GM10248 (cell line): ENCODE data around the gene OR13J1.
"Not testable (repeated sequence)": the region's sequence is repeated elsewhere in the genome, so short reads cannot be mapped to it uniquely, and the experiment has no call there.

Source experiments
- CTCF ChIA-PET: fragments of 300-600 bp; sonication (Branson Sonifier 250); formaldehyde crosslinking; extraction: SDS; loops from one replicate; lab custom pipeline; 2021; ENCODE audit warnings: antibody characterized with exemption; lab: Yijun Ruan, JAX
- POLR2A ChIA-PET: fragments of 350-650 bp; sonication (Branson Sonifier 250); formaldehyde crosslinking; extraction: SDS; loops from one replicate; lab custom pipeline; 2020; ENCODE audit warnings: antibody characterized with exemption; lab: Yijun Ruan, JAX
- DNase-seq: peaks from one replicate; pipeline ENCODE4 v3.0.0; 2012; ENCODE audit errors: extremely low spot score
- CTCF ChIP-seq: IDR thresholded peaks from 2 replicates; pipeline ENCODE4 v1.5.1; 2012; ENCODE audit warnings: mild to moderate bottlenecking, low read depth; ENCODE audit errors: extremely low read depth, missing control alignments, control extremely low read depth

The OR13J1 gene

DNA sequence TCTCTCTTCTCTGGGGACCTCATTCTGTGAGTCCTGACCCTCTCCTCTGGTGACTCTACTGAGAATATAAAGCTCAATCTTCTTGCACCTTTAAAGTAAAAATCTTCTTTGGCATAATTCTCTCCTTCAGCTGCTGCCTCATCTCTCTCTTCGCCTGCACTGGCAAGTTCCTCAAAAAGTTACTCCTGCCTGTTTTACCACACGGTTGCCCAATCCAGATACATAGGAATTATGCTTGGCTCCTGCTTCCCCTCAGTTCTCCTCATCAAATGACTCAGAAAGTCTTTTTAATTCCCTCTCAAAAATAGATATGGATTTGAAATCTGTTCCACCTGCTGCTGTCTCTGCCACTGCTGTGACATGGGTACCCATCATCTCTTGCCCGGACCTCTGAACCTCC lies 21.4 kb upstream of the OR13J1 start:
- ChIA-PET POLR2A (interaction anchor here (0.6 kb wide), 1 partner anchor 60 kb away, joined by 3 read pairs; no protein-coding TSS in a partner anchor), CTCF (interaction anchor here (0.9 to 2.3 kb wide), 6 partner anchors 9 to 101 kb away, joined by 3 to 12 read pairs (median 4); partner anchors contain the start of genes FAM221B and TMEM8B)
- no peak for DNase-seq
- no peak for TF ChIP-seq CTCF

DNA sequence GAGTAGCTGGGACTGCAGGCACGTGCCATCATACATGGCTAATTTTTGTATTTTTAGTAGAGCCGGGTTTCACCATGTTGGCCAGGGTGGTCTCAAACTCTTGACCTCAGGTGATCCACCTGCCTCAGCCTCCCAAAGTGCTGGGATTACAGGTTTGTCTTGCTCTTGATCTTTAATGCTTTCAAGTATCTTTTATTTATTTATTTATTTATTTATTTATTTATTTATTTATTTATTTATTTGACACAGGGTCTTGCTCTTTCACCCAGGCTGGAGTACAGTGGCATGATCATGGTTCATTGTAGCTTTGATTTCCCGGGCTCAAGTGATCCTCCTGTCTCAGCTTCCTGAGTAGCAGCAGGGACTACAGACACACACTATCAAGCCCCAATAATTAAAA lies 14.7 kb upstream of the OR13J1 start:
- POLR2A ChIA-PET, DNase-seq: not testable (repeated sequence)
- CTCF ChIA-PET, result interaction anchor here (0.7 to 2.2 kb wide), 2 partner anchors 9 to 59 kb away, joined by 3 to 11 read pairs; no protein-coding TSS in a partner anchor

DNA sequence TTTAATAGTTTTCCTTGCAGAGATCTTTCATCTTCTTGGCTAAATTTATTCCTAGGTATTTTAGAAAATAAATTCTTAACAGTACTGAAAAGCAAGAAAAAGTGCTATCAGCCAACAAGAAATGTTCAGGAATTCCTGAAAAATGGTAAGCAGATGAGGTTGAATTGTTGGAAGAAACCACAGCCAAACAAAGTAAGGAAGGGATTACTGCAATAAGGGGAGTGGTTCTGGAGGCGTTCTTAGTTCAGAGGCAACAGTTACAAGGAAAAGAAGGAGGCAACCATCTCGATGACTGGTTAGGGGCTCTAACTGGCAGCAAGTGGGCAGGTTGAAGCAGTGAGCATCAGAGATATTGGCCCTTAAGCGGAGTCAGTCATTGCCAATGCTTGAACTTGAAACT lies 12.8 kb upstream of the OR13J1 start:
- CTCF ChIA-PET, result interaction anchor here (0.8 to 3.1 kb wide), 23 partner anchors 9 to 279 kb away, joined by 3 to 63 read pairs (median 7); partner anchors contain the start of genes FAM221B, HINT2, HRCT1 and TMEM8B
- no peak for TF ChIP-seq CTCF
- no peak for DNase-seq
- POLR2A ChIA-PET, result no interaction called here

GRCh38 chr9:35882263-35882848 lies 12.2 kb upstream of the OR13J1 start:
- DNase-seq, result peak; percentile 78

DNA sequence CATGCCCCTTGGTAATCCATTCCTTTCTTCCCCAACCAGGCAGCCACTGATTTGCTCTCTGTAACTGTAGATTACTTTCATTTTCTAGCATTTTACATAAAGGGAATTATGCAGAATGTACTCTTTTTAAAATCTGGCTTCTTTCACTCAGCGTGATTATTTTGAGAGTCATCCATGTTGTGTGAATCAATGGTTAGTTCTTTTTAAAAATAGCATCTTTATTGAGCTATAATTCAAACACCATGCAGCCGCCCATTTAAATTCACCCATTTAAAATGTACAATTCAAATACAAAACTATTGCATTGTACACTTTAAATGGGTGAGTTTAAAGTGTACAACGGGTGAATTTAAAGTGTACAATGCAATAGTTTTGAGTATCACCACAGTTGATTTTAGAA lies 2.3 kb upstream of the OR13J1 start:
- POLR2A ChIA-PET, result no interaction called here

More at GRCh38 chr9:35882263-35882848, 12.2 kb upstream of the OR13J1 start:
- TF ChIP-seq CTCF, result peak; percentile 97
- ChIA-PET POLR2A (no interaction called here), CTCF (interaction anchor here (0.6 to 3.1 kb wide), 46 partner anchors 9 to 1013 kb away, joined by 3 to 63 read pairs (median 4); partner anchors contain the start of genes CCDC107, FAM221B, HINT2 and HRCT1)

GRCh38 chr9:35871545-35871944 lies 1.3 kb upstream of the OR13J1 start:
- TF ChIP-seq CTCF, result no peak
- no peak for DNase-seq
- CTCF ChIA-PET, result interaction anchor here (1.4 to 4.2 kb wide), 2 partner anchors 27 to 45 kb away, joined by 3 to 15 read pairs; no protein-coding TSS in a partner anchor
- POLR2A ChIA-PET, result no interaction called here

More for the DNA sequence above, 2.3 kb upstream of the OR13J1 start:
- no peak for TF ChIP-seq CTCF
- DNase-seq, result no peak
- CTCF ChIA-PET, result interaction anchor here (0.6 to 1.3 kb wide), 3 partner anchors 10 to 46 kb away, joined by 3 to 5 read pairs (median 4); no protein-coding TSS in a partner anchor

- CTCF ChIA-PET, result interaction anchor here (1.4 to 4.2 kb wide), 3 partner anchors 13 to 43 kb away, joined by 3 to 15 read pairs (median 8); no protein-coding TSS in a partner anchor
- TF ChIP-seq CTCF, result no peak
- DNase-seq, result no peak
- POLR2A ChIA-PET, result no interaction called here
Observed at GRCh38 chr9:35869621-35870216, 482 bp downstream of the OR13J1 start.
